Breast epithelium (tissue), 3 donors: ENCODE data around the gene AMIGO2.

ENCODE experiments used
- CTCF ChIP-seq, 3 donors: fragments of 450-650 bp; IDR thresholded peaks; one replicate each; pipeline ENCODE4 v1.5.1; 2016 to 2017; ENCODE audit warnings: antibody characterized with exemption in 3 of 3, mild to moderate bottlenecking in 3 of 3, moderate library complexity in 3 of 3
- POLR2A ChIP-seq: fragments of 450-650 bp; IDR thresholded peaks from one replicate; pipeline ENCODE4 v1.6.1; 2016; ENCODE audit warnings: antibody characterized with exemption, mild to moderate bottlenecking, moderate library complexity

- TF ChIP-seq CTCF (IDR thresholded peaks at IDR 0.05), result no peak
- no peak for TF ChIP-seq POLR2A
These were observed at the start of gene AMIGO2, which contains the start of gene PCED1B for GRCh38 chr12:47079468-47079980.
